Colon (tissue), 2 donors: ENCODE data around the gene PPP1R3G.
"Not testable (repeated sequence)": the region's sequence is repeated elsewhere in the genome, so short reads cannot be mapped to it uniquely, and the experiment has no call there.

Source experiments
- FAIRE-seq: peaks from 2 replicates; lab custom pipeline; 2012; peaks lifted over from hg19 to GRCh38; lab: Jason Lieb, UNC
- donor health status: control.
- donor health status: control.

PPP1R3G gene

GRCh38 chr6:5120011-5120410 is 34.9 kb downstream of the PPP1R3G start:
- no peak for FAIRE-seq

- FAIRE-seq = not testable (repeated sequence)
Observed at GRCh38 chr6:5120543-5120942, 35.4 kb downstream of the PPP1R3G start.

GRCh38 chr6:5121479-5121878 is 36.3 kb downstream of the PPP1R3G start:
- FAIRE-seq = no peak

- no peak for FAIRE-seq
Observed at GRCh38 chr6:5121956-5122355, 36.8 kb downstream of the PPP1R3G start.

GRCh38 chr6:5122504-5123112 is 37.5 kb downstream of the PPP1R3G start:
- no peak for FAIRE-seq

GRCh38 chr6:5123296-5124143 is 38.4 kb downstream of the PPP1R3G start:
- no peak for FAIRE-seq

GRCh38 chr6:5124526-5124925 is 39.4 kb downstream of the PPP1R3G start:
- FAIRE-seq = no peak

- FAIRE-seq = no peak
Observed at GRCh38 chr6:5125152-5126006, 40.2 kb downstream of the PPP1R3G start.

GRCh38 chr6:5126214-5126613 is 41.1 kb downstream of the PPP1R3G start:
- no peak for FAIRE-seq

- FAIRE-seq = no peak
Observed at GRCh38 chr6:5127106-5127687, 42.1 kb downstream of the PPP1R3G start.

GRCh38 chr6:5128351-5128750 is 43.2 kb downstream of the PPP1R3G start:
- FAIRE-seq = no peak

- FAIRE-seq = no peak
Observed at GRCh38 chr6:5130135-5130866, 45.2 kb downstream of the PPP1R3G start.

- no peak for FAIRE-seq
Observed at GRCh38 chr6:5132731-5133130, 47.6 kb downstream of the PPP1R3G start.

- no peak for FAIRE-seq
Observed at GRCh38 chr6:5133943-5134342, 48.8 kb downstream of the PPP1R3G start.

- no peak for FAIRE-seq
Observed at GRCh38 chr6:5135788-5136376, 50.7 kb downstream of the PPP1R3G start.

- FAIRE-seq = no peak
Observed at GRCh38 chr6:5136851-5137250, 51.7 kb downstream of the PPP1R3G start.
